ENCODE data around the gene SOWAHB.

Gene SOWAHB, protein sequence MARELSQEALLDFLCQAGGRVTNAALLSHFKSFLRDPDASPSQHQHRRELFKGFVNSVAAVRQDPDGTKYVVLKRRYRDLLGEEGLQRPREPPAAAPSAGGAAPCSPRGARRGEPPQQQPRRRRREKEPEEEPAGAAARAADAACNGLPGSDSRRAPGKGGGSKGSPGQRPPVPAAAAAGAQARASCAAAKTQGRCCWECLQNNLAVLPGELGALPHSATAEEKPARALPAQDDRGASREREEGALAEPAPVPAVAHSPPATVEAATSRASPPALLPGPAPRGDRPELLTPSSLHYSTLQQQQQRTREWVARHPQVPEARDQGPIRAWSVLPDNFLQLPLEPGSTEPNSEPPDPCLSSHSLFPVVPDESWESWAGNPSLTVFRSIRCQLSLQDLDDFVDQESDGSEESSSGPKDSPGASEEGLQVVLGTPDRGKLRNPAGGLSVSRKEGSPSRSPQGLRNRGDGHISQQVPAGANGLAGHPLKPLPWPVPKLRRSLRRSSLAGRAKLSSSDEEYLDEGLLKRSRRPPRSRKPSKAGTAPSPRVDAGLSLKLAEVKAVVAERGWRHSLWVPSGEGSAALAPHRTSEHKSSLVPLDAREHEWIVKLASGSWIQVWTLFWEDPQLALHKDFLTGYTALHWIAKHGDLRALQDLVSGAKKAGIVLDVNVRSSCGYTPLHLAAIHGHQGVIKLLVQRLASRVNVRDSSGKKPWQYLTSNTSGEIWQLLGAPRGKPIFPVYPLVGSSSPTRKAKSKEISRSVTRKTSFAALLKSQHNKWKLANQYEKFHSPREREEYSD

DNA sequence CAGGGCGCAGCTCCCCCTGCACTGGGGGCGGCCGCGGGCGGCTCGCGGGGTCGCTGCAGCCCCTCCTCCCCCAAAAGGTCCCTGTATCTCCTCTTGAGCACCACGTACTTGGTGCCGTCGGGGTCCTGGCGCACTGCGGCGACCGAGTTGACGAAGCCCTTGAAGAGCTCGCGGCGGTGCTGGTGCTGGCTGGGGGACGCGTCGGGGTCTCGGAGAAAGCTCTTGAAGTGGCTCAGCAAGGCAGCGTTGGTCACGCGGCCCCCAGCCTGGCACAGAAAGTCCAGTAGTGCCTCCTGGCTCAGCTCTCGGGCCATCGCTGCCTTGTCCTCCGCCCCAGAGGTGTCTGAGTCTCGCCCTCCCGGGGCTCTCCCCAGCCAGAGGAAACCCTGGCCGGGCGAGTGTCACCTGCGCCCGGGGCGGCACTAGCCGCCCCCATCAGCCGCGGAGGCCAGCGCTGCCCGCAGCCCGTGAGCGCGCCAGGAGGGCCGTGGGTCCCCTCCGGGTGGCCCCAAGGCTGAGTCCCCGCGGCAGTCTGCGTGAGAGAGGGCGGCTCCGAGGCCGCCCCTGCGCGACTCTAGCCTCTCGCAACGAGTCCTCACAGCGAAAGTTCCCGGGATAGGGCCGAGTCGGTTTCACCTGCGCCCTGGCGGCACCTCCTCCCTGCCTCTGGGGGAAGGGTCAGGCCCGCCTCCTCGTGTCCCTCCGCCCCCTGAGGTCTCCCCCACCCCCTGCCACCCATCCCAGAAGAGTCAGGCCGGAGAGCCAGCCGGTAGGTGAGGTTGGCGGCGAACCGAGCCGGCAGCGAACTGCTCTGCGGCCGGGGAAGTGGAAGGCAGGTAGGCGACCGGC lies at the start of gene SOWAHB:
TSS of gene SOWAHB (minus strand) at position 609 of the 849 bp plus-strand sequence. CDS start at position 314, 295 bp downstream.
- peaks cover 45 to 61% (median 56%) of the 10 kb centered on the region in 11 experiments for H3K27me3 ChIP-seq
- H3K9me3 ChIP-seq (replicated peaks in 1 of 11): peaks cover 42 to 55% (median 50%) of the 10 kb centered on the region in 11 experiments
- H3K36me3 ChIP-seq: peaks cover 0 to 10% (median 0%) of the 10 kb centered on the region in 11 experiments; a peak in 3 of 22 replicates
- no peak within 1 kb of the TSS for H3K27ac ChIP-seq
- H3K4me2 ChIP-seq: peak within 1 kb of the TSS in 7 of 11 experiments; percentile 15 to 43 (median 23); a peak in 5 of 22 replicates
- H3K4me1 ChIP-seq: peaks cover 0 to 3% (median 0%) of the 10 kb centered on the region in 10 experiments; a peak in 1 of 20 replicates
- H4K20me1 ChIP-seq: no peaks in the 10 kb centered on the region
- peak within 1 kb of the TSS in 9 of 10 experiments; percentile 21 to 52 (median 34); a peak in 13 of 20 replicates for H3K4me3 ChIP-seq
- TF ChIP-seq Cebpa-rat (IDR thresholded peaks at IDR 0.05): no peak
- no peak within 1 kb of the TSS for H3K9ac ChIP-seq

DNA sequence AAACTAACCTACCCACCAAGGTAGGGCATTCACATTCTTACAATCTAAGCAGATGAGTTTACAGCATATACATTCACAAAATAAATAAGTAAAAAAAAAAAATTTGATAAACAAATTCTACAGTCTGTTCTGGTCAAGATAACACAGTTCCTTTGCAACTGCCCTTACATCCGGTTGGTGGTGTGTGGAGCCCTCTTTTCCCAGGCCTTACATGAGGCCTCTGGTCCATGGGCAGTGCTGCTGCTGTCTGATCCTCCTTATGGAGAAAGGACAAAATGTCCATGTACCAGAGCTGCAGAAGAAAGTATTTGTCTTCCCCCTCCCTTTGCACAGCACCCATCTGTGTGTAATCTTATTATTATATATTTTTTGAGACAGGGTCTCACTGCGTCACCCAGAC lies 49.4 kb upstream of the SOWAHB start:
- H3K27me3 ChIP-seq: no peaks in the 10 kb centered on the region
- H3K4me2 ChIP-seq: peak overlapping the region; percentile 86 to 99 (median 93); a peak in 21 of 22 replicates
- peaks cover 30 to 37% (median 33%) of the 10 kb centered on the region in 10 experiments for H3K4me1 ChIP-seq
- H3K27ac ChIP-seq: no peak overlapping the region
- H3K4me3 ChIP-seq: peak overlapping the region in 5 of 10 experiments; percentile 83 to 92 (median 91); a peak in 7 of 20 replicates
- H3K9me3 ChIP-seq (replicated peaks in 1 of 11): peaks cover 0 to 14% (median 8%) of the 10 kb centered on the region in 11 experiments; a peak in 10 of 22 replicates
- TF ChIP-seq Cebpa-rat (IDR thresholded peaks at IDR 0.05): no peak
- peaks cover 0 to 46% (median 25%) of the 10 kb centered on the region in 11 experiments; a peak in 19 of 22 replicates for H3K36me3 ChIP-seq
- H4K20me1 ChIP-seq: peaks cover 8 to 39% (median 19%) of the 10 kb centered on the region in 11 experiments; a peak in 19 of 22 replicates
- H3K9ac ChIP-seq: no peak overlapping the region

DNA sequence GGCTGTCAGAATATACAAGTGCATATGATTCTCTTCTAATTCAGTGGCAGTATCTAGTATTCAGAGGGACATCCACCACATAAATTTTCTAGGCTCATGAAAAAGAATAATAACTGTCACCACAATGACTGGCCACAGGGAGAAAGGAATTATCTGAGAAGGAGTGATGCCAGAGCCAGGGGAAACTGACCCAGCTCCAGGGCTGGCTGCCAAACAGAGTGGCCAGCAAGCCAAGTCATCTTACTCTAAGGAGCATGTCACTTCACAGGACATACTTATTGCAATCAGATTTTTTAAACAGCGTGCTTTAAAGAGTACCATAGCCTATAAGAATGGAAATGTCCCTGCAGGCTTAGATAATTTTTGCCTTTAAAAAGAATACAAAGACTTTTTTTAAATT lies 45.8 kb upstream of the SOWAHB start:
- H3K4me3 ChIP-seq: no peak overlapping the region
- no peak for TF ChIP-seq Cebpa-rat (IDR thresholded peaks at IDR 0.05)
- H3K9ac ChIP-seq: no peak overlapping the region
- peaks cover 18 to 24% (median 20%) of the 10 kb centered on the region in 10 experiments for H3K4me1 ChIP-seq
- H3K27me3 ChIP-seq: no peaks in the 10 kb centered on the region
- H4K20me1 ChIP-seq: peaks cover 0 to 13% (median 0%) of the 10 kb centered on the region in 11 experiments; a peak in 3 of 22 replicates
- no peak overlapping the region for H3K4me2 ChIP-seq
- no peak overlapping the region for H3K27ac ChIP-seq
- peaks cover 0 to 54% (median 35%) of the 10 kb centered on the region in 11 experiments; a peak in 19 of 22 replicates for H3K36me3 ChIP-seq
- H3K9me3 ChIP-seq (replicated peaks in 1 of 11): peaks cover 0 to 19% (median 11%) of the 10 kb centered on the region in 11 experiments; a peak in 12 of 22 replicates

DNA sequence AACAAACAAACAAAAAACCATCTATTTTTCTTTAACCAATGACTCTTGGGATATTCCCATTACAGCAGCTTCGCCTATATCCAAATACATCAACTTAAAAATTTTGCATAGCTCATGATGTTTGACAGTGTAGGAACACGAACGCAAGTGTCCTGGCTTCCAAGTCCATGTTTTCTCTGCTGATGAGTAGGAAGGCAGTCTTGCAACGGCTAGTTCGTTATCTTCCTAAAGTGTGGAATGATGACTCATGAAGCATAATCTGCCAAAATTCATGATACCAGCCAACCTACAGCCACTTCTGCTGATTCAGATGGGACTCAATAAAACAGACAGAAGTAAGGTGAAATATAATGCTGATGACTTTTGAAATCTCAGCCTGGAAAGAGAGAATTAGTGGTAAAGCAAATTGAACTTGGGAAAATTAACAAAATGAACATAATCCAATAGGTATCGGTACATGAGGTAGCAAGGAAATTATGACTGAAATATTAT lies 45.2 kb upstream of the SOWAHB start:
- no peak overlapping the region for H3K4me2 ChIP-seq
- H3K27me3 ChIP-seq: no peaks in the 10 kb centered on the region
- no peak overlapping the region for H3K9ac ChIP-seq
- no peak for TF ChIP-seq Cebpa-rat (IDR thresholded peaks at IDR 0.05)
- H3K9me3 ChIP-seq (replicated peaks in 1 of 11): peaks cover 0 to 19% (median 11%) of the 10 kb centered on the region in 11 experiments; a peak in 12 of 22 replicates
- no peak overlapping the region for H3K4me3 ChIP-seq
- H4K20me1 ChIP-seq: peaks cover 0 to 10% (median 0%) of the 10 kb centered on the region in 11 experiments; a peak in 3 of 22 replicates
- peaks cover 13 to 19% (median 15%) of the 10 kb centered on the region in 10 experiments for H3K4me1 ChIP-seq
- H3K36me3 ChIP-seq: peaks cover 0 to 54% (median 35%) of the 10 kb centered on the region in 11 experiments; a peak in 19 of 22 replicates
- H3K27ac ChIP-seq: no peak overlapping the region

DNA sequence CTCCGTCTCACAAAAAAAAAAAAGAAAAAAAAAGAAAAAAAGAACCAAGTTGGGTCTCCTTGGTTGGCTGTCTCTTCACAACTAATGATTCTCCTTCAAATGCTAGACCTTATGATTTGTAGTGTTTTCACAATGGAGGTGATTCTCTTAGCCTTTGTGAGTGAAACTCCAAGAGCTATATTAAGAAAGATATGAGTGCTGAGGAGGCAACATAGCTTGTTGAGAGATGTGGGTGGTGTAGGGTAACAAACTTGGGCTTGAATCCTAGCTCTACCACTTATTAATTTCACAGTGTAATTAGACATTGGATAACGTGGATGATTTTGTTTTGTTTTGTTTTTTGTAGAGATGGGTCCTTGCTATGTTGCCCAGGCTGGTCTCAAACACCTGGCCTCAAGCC lies 41.2 kb upstream of the SOWAHB start:
- Histone ChIP-seq H3K9me3 (replicated peaks in 1 of 11) (peaks cover 7 to 22% (median 16%) of the 10 kb centered on the region in 11 experiments; a peak in 18 of 22 replicates), H3K36me3 (peaks cover 0 to 35% (median 20%) of the 10 kb centered on the region in 11 experiments; a peak in 19 of 22 replicates), H3K4me3 (no peak overlapping the region), H3K4me2 (no peak overlapping the region), H3K27ac (no peak overlapping the region), H4K20me1 (no peaks in the 10 kb centered on the region), H3K9ac (no peak overlapping the region), H3K4me1 (no peaks in the 10 kb centered on the region), H3K27me3 (no peaks in the 10 kb centered on the region)
- TF ChIP-seq Cebpa-rat (IDR thresholded peaks at IDR 0.05): no peak

DNA sequence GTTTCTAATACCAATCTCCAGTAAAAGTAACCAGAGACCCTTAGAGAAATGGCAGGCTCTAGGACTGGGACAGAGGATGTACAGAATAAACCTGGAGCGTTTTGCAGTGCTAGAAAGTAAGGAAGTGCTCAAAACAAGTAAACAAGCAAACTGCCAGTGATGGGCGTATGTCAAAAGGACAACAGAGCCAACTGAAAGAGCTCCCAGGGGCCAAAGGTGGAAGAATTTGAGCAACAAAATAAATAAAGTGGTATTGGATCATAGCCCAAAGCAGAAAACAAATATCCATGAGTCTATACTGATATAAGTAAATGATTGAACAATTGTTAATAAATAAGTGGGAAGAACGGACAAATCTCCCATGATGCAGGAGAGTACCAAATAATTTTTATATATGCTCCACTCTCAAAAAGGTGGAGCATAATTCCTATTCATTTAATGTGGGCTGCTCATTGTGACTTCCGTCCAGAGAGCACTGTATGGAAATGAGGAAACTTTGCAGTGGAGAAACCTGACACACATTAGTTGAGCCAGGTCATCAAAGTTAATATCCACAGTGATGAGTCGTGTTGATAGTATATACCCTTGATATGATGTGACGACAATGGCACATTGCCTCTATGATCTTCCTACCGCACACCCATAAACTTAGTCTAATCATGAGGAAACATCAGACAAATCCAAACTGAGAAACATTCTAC lies 33.8 kb upstream of the SOWAHB start:
- Histone ChIP-seq H3K9ac (no peak overlapping the region), H3K27ac (no peak overlapping the region), H3K27me3 (no peaks in the 10 kb centered on the region), H3K4me2 (no peak overlapping the region), H3K4me3 (no peak overlapping the region), H3K4me1 (no peaks in the 10 kb centered on the region), H4K20me1 (no peaks in the 10 kb centered on the region), H3K36me3 (no peaks in the 10 kb centered on the region), H3K9me3 (replicated peaks in 1 of 11) (peaks cover 0 to 8% (median 6%) of the 10 kb centered on the region in 11 experiments; a peak in 14 of 22 replicates)
- no peak for TF ChIP-seq Cebpa-rat (IDR thresholded peaks at IDR 0.05)

DNA sequence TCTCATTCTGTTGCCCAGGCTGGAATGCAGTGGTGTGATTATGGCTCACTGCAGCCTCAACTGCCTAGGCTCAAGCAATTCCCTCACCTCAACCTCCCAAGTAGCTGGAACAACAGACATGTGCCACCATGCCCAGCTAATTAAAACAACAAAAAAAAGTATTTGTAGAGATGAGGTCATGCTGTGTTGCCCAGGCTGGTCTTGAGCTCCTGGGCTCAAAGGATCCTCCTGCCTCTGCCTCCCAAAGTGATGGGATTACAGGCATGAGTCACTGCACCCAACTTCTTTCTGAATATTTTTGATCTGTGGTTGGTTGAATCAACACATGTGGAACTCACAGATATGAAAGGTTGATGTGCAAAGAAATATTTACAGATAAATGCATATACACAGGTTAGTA lies 33.1 kb upstream of the SOWAHB start:
- no peak for TF ChIP-seq Cebpa-rat (IDR thresholded peaks at IDR 0.05)
- H3K9me3 ChIP-seq (replicated peaks in 1 of 11): peaks cover 0 to 2% (median 0%) of the 10 kb centered on the region in 11 experiments; a peak in 7 of 22 replicates

More for the DNA sequence above, 33.1 kb upstream of the SOWAHB start:
- H3K27ac ChIP-seq: no peak overlapping the region
- H3K4me2 ChIP-seq: no peak overlapping the region
- H4K20me1 ChIP-seq: no peaks in the 10 kb centered on the region
- H3K4me3 ChIP-seq: no peak overlapping the region
- H3K27me3 ChIP-seq: no peaks in the 10 kb centered on the region
- H3K4me1 ChIP-seq: no peaks in the 10 kb centered on the region
- H3K36me3 ChIP-seq: no peaks in the 10 kb centered on the region
- no peak overlapping the region for H3K9ac ChIP-seq
